ENCODE results near the gene KAZN.

- no peak for TF ChIP-seq CTCF (IDR thresholded peaks at IDR 0.05)
- no peak for TF ChIP-seq POLR2A (IDR thresholded peaks at IDR 0.05)
These were observed 356.9 kb downstream of the KAZN start for GRCh38 chr1:14955402-14955801.

Measured in testis (tissue), 2 donors.